Measurements from ENCODE around the gene SCMH1.

The SCMH1 gene

GRCh38 chr1:41097105-41097504 lies 145.0 kb downstream of the SCMH1 start:
- DNase-seq (ENCODE audit: low spot score): no peak

- DNase-seq (ENCODE audit: low spot score): no peak
Measured at GRCh38 chr1:41093826-41094225, 148.3 kb downstream of the SCMH1 start.

- DNase-seq (ENCODE audit: low spot score): no peak
Measured at GRCh38 chr1:41086921-41087320, 155.2 kb downstream of the SCMH1 start.

GRCh38 chr1:41078616-41079015 lies 163.5 kb downstream of the SCMH1 start:
- DNase-seq (ENCODE audit: low spot score): no peak

- DNase-seq (ENCODE audit: low spot score): no peak
Measured at GRCh38 chr1:41078193-41078592, 163.9 kb downstream of the SCMH1 start.

- DNase-seq (ENCODE audit: low spot score): peak; percentile 77
Measured at GRCh38 chr1:41073971-41074370, 168.1 kb downstream of the SCMH1 start.

GRCh38 chr1:41072051-41072450 lies 170.1 kb downstream of the SCMH1 start:
- no peak for DNase-seq (ENCODE audit: low spot score)

- no peak for DNase-seq (ENCODE audit: low spot score)
Measured at GRCh38 chr1:41056907-41057306, 185.2 kb downstream of the SCMH1 start.

GRCh38 chr1:41053316-41053715 lies 188.8 kb downstream of the SCMH1 start:
- no peak for DNase-seq (ENCODE audit: low spot score)

- no peak for DNase-seq (ENCODE audit: low spot score)
Measured at GRCh38 chr1:41051022-41051421, 191.1 kb downstream of the SCMH1 start.

GRCh38 chr1:41048540-41048939 lies 193.6 kb downstream of the SCMH1 start:
- no peak for DNase-seq (ENCODE audit: low spot score)

GRCh38 chr1:41046347-41046775 lies 195.7 kb downstream of the SCMH1 start:
- DNase-seq (ENCODE audit: low spot score): no peak

- DNase-seq (ENCODE audit: low spot score): peak; percentile 84
Measured at GRCh38 chr1:41045740-41046139, 196.4 kb downstream of the SCMH1 start.

GRCh38 chr1:41044187-41044586 lies 197.9 kb downstream of the SCMH1 start:
- DNase-seq (ENCODE audit: low spot score): no peak

GRCh38 chr1:41041614-41042270 lies 200.4 kb downstream of the SCMH1 start:
- DNase-seq (ENCODE audit: low spot score): peak; percentile 33

- no peak for DNase-seq (ENCODE audit: low spot score)
Measured at GRCh38 chr1:41038110-41038509, 204.0 kb downstream of the SCMH1 start.

GRCh38 chr1:41037116-41037903 lies 204.8 kb downstream of the SCMH1 start:
- no peak for DNase-seq (ENCODE audit: low spot score)

- DNase-seq (ENCODE audit: low spot score): no peak
Measured at GRCh38 chr1:41033272-41033671, 208.8 kb downstream of the SCMH1 start.

GRCh38 chr1:41032147-41032546 lies 210.0 kb downstream of the SCMH1 start:
- no peak for DNase-seq (ENCODE audit: low spot score)

- no peak for DNase-seq (ENCODE audit: low spot score)
Measured at GRCh38 chr1:41030872-41031616, 211.1 kb downstream of the SCMH1 start.

GRCh38 chr1:41028034-41028642 lies 214.0 kb downstream of the SCMH1 start:
- DNase-seq (ENCODE audit: low spot score): no peak
